WTC11 (cell line): ENCODE results near the gene ADAMTSL4. TPM values are rescaled to one million over a fixed set of nuclear protein-coding genes. Genes with fewer than 3 reads are reported as not detected.

Experiments
- ATAC-seq: fragments of 200-7000 bp; cut with Tn5 transposase; 2 replicates; pipeline ENCODE4 v1.10.0; 2021; ENCODE audit warnings: mild to moderate bottlenecking, moderate library complexity
- CTCF ChIA-PET: fragments of 300-600 bp; sonication (Branson Sonifier 250); formaldehyde crosslinking; loops from one replicate; lab custom pipeline; 2021; ENCODE audit warnings: antibody characterized with exemption; lab: Charles Lee
- POLR2A ChIA-PET: fragments of 350-600 bp; sonication (Branson Sonifier 250); formaldehyde crosslinking; loops from one replicate; lab custom pipeline; 2021; ENCODE audit warnings: antibody characterized with exemption; lab: Charles Lee
- DNase-seq: peaks from one replicate; pipeline ENCODE4 v3.0.0; 2021; ENCODE audit warnings: low spot score
- H3K27ac Mint-ChIP-seq: 2 replicates; pipeline ENCODE4 v1.8.0; 2021; ENCODE audit warnings: mixed read lengths
- H3K27me3 Mint-ChIP-seq: 2 replicates; pipeline ENCODE4 v1.8.0; 2021; ENCODE audit warnings: low read depth, mild to moderate bottlenecking, moderate library complexity, mixed read lengths
- H3K36me3 Mint-ChIP-seq: 2 replicates; pipeline ENCODE4 v1.8.0; 2021; ENCODE audit warnings: mixed read lengths
- H3K4me1 Mint-ChIP-seq: 2 replicates; pipeline ENCODE4 v1.8.0; 2022; ENCODE audit warnings: mixed read lengths
- H3K4me3 Mint-ChIP-seq: 2 replicates; pipeline ENCODE4 v1.8.0; 2021; ENCODE audit warnings: mild to moderate bottlenecking, moderate library complexity, mixed read lengths
- H3K9me3 Mint-ChIP-seq: 2 replicates; pipeline ENCODE4 v1.8.0; 2021; ENCODE audit warnings: mixed read lengths
- AR ChIP-seq: fragments of 250-450 bp; sonication (Bioruptor Pico); IDR thresholded peaks from 2 replicates; pipeline ENCODE4 v1.9.0; 2021; ENCODE audit warnings: mild to moderate bottlenecking
- ELF4 ChIP-seq: sonication (generic); formaldehyde crosslinking; IDR thresholded peaks from 2 replicates; pipeline ENCODE4 v1.8.1; 2022; ENCODE audit warnings: low read depth, mild to moderate bottlenecking, moderate library complexity, missing genetic modification reagents
- ESRRA ChIP-seq: sonication (generic); formaldehyde crosslinking; IDR thresholded peaks from 2 replicates; pipeline ENCODE4 v1.8.1; 2022; ENCODE audit warnings: mild to moderate bottlenecking, missing genetic modification reagents, borderline replicate concordance
- FOXK1 ChIP-seq: sonication (generic); formaldehyde crosslinking; IDR thresholded peaks from 2 replicates; pipeline ENCODE4 v1.8.0; 2022; ENCODE audit warnings: mild to moderate bottlenecking, moderate library complexity, missing genetic modification reagents
- HMGA2 ChIP-seq: fragments of 250-450 bp; sonication (Bioruptor Pico); IDR thresholded peaks from 2 replicates; pipeline ENCODE4 v1.4.0; 2021; ENCODE audit warnings: mild to moderate bottlenecking, moderate library complexity
- JAZF1 ChIP-seq: fragments of 250-450 bp; sonication (Bioruptor Pico); IDR thresholded peaks from 2 replicates; pipeline ENCODE4 v1.9.0; 2021; ENCODE audit warnings: moderate library complexity, mild to moderate bottlenecking, inconsistent platforms
- MYBL2 ChIP-seq: sonication (generic); formaldehyde crosslinking; IDR thresholded peaks from 2 replicates; pipeline ENCODE4 v1.8.1; 2023; ENCODE audit warnings: mild to moderate bottlenecking, moderate library complexity, missing genetic modification reagents
- NFE2L1 ChIP-seq: sonication (generic); formaldehyde crosslinking; IDR thresholded peaks from 2 replicates; pipeline ENCODE4 v1.8.1; 2023; ENCODE audit warnings: missing genetic modification reagents
- NR1H2 ChIP-seq: sonication (generic); formaldehyde crosslinking; IDR thresholded peaks from 2 replicates; pipeline ENCODE4 v1.9.0; 2021; ENCODE audit warnings: mild to moderate bottlenecking, moderate library complexity, missing genetic modification reagents
- PREB ChIP-seq: sonication (generic); formaldehyde crosslinking; IDR thresholded peaks from 2 replicates; pipeline ENCODE4 v1.8.1; 2022; ENCODE audit warnings: mild to moderate bottlenecking, missing genetic modification reagents, moderate library complexity, borderline replicate concordance
- PRRX2 ChIP-seq: fragments of 250-450 bp; sonication (Bioruptor Pico); IDR thresholded peaks from 2 replicates; pipeline ENCODE4 v1.8.0; 2021; ENCODE audit warnings: mild to moderate bottlenecking
- RORB ChIP-seq: fragments of 250-450 bp; sonication (Bioruptor Pico); IDR thresholded peaks from 2 replicates; pipeline ENCODE4 v1.9.0; 2021; ENCODE audit warnings: mild to moderate bottlenecking
- SP1 ChIP-seq: sonication (generic); formaldehyde crosslinking; conservative IDR thresholded peaks from 2 replicates; pipeline ENCODE4 v1.8.1; 2022; ENCODE audit warnings: missing genetic modification reagents
- STAT6 ChIP-seq: sonication (generic); formaldehyde crosslinking; conservative IDR thresholded peaks from 2 replicates; pipeline ENCODE4 v1.8.1; 2023; ENCODE audit warnings: mild to moderate bottlenecking, low read depth, missing genetic modification reagents, moderate library complexity
- ZNF532 ChIP-seq: fragments of 250-450 bp; sonication (Bioruptor Pico); IDR thresholded peaks from 2 replicates; pipeline ENCODE4 v1.9.0; 2021; ENCODE audit warnings: mild to moderate bottlenecking, borderline replicate concordance
- total RNA-seq: library from RNA; stranded (reverse); gene quantifications from 3 replicates; pipeline ENCODE4 v1.2.3, GENCODE V29; 2021
- TF ChIP-seq, protein P1 (sequence below): sonication (generic); formaldehyde crosslinking; IDR thresholded peaks from 2 replicates; pipeline ENCODE4 v1.8.1; 2022; ENCODE audit warnings: low read depth, missing genetic modification reagents, borderline replicate concordance
- TF ChIP-seq, protein P2 (sequence below): sonication (generic); formaldehyde crosslinking; IDR thresholded peaks from 2 replicates; pipeline ENCODE4 v1.8.1; 2023; ENCODE audit warnings: mild to moderate bottlenecking, missing genetic modification reagents
- TF ChIP-seq, protein P3 (sequence below): fragments of 250-450 bp; sonication (Bioruptor Pico); IDR thresholded peaks from 2 replicates; pipeline ENCODE4 v1.9.0; 2021; ENCODE audit warnings: mild to moderate bottlenecking

The ADAMTSL4 gene
- total RNA-seq, 1 experiment from 2014 or later, result 6.6 TPM

DNA sequence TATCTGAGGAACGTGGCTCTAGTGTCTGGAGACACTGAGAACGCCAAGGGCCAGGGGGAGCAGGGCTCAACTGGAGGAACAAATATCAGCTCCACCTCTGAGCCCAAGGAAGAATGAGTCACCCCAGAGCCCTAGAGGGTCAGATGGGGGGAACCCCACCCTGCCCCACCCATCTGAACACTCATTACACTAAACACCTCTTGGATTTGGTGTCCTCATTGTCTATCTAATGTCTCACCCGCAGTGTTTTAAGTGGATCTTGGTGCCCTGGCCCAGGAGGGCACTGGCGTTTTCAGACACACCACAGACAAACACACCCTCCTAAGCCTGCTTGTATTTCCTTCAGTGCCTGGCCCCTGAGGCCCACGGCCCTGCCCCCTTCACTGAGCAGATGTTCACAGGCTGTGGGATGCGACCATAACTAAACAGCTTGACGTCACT, 35.8 kb upstream of the ADAMTSL4 start (continued):
- TF ChIP-seq JAZF1 (CRISPR knock-in tag), result no peak
- TF ChIP-seq PREB (CRISPR knock-in tag), result no peak
- TF ChIP-seq PRRX2, result no peak
- TF ChIP-seq ELF4 (CRISPR knock-in tag), result no peak
- no peak for TF ChIP-seq STAT6 (CRISPR knock-in tag)
- TF ChIP-seq FOXK1 (CRISPR knock-in tag), result no peak
- no peak for TF ChIP-seq AR (CRISPR knock-in tag)
- TF ChIP-seq MYBL2 (CRISPR knock-in tag), result no peak

- Mint-ChIP-seq H3K9me3 (no peaks in the 10 kb centered on the region), H3K4me1 (peaks cover 12% of the 10 kb centered on the region), H3K27me3 (no peaks in the 10 kb centered on the region; the same call in 1 of the 2 replicates), H3K27ac (no peak overlapping the region), H3K4me3 (peak overlapping the region; percentile 79), H3K36me3 (peaks cover 4% of the 10 kb centered on the region; the same call in 1 of the 2 replicates)
- DNase-seq, result no peak
- no peak for ATAC-seq
- CTCF ChIA-PET, result interaction anchor here (2.0 to 9.7 kb wide), 3 partner anchors 20 to 84 kb away, joined by 6 to 139 read pairs (median 32); no protein-coding TSS in a partner anchor
- POLR2A ChIA-PET, result interaction anchor here (1.3 kb wide), 1 partner anchor 10 kb away, joined by 4 read pairs; no protein-coding TSS in a partner anchor
- TF ChIP-seq HMGA2 (CRISPR knock-in tag) (no peak), NFE2L1 (no peak), SP1 (CRISPR knock-in tag) (no peak), NR1H2 (CRISPR knock-in tag) (no peak), ELF4 (CRISPR knock-in tag) (no peak), PREB (CRISPR knock-in tag) (no peak), ZNF532 (CRISPR knock-in tag) (no peak), ESRRA (no peak), RORB (CRISPR knock-in tag) (no peak)
- TF ChIP-seq, protein P1, sequence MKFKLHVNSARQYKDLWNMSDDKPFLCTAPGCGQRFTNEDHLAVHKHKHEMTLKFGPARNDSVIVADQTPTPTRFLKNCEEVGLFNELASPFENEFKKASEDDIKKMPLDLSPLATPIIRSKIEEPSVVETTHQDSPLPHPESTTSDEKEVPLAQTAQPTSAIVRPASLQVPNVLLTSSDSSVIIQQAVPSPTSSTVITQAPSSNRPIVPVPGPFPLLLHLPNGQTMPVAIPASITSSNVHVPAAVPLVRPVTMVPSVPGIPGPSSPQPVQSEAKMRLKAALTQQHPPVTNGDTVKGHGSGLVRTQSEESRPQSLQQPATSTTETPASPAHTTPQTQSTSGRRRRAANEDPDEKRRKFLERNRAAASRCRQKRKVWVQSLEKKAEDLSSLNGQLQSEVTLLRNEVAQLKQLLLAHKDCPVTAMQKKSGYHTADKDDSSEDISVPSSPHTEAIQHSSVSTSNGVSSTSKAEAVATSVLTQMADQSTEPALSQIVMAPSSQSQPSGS, result no peak
- TF ChIP-seq, protein P2, sequence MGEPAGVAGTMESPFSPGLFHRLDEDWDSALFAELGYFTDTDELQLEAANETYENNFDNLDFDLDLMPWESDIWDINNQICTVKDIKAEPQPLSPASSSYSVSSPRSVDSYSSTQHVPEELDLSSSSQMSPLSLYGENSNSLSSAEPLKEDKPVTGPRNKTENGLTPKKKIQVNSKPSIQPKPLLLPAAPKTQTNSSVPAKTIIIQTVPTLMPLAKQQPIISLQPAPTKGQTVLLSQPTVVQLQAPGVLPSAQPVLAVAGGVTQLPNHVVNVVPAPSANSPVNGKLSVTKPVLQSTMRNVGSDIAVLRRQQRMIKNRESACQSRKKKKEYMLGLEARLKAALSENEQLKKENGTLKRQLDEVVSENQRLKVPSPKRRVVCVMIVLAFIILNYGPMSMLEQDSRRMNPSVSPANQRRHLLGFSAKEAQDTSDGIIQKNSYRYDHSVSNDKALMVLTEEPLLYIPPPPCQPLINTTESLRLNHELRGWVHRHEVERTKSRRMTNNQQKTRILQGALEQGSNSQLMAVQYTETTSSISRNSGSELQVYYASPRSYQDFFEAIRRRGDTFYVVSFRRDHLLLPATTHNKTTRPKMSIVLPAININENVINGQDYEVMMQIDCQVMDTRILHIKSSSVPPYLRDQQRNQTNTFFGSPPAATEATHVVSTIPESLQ, result no peak
- TF ChIP-seq, protein P3, sequence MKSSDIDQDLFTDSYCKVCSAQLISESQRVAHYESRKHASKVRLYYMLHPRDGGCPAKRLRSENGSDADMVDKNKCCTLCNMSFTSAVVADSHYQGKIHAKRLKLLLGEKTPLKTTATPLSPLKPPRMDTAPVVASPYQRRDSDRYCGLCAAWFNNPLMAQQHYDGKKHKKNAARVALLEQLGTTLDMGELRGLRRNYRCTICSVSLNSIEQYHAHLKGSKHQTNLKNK, result no peak
Observed at GRCh38 chr1:150514260-150514659, 34.9 kb upstream of the ADAMTSL4 start.
